ENCODE data around the gene GLTPD2. TPM values are rescaled to one million over a fixed set of nuclear protein-coding genes. Genes with fewer than 3 reads are reported as not detected.
A peak's percentile ranks its signal among the peaks of the same experiment; 100 is the strongest.

The GLTPD2 gene
- total RNA-seq, 2 donors from 2014 or later: not detected

GRCh38 chr17:4764595-4764994, 24.2 kb upstream of the GLTPD2 start:
- H3K4me3 ChIP-seq: no peak overlapping the region
- no peak for DNase-seq (ENCODE audit: low spot score)
- no peaks in the 10 kb centered on the region for H3K9me3 ChIP-seq
- no peaks in the 10 kb centered on the region for H3K4me1 ChIP-seq
- no peaks in the 10 kb centered on the region for H3K36me3 ChIP-seq
- H3K27me3 ChIP-seq: no peaks in the 10 kb centered on the region
- no peak for TF ChIP-seq CTCF (IDR thresholded peaks at IDR 0.05)
- no peak overlapping the region for H3K27ac ChIP-seq

GRCh38 chr17:4766201-4766600, 22.6 kb upstream of the GLTPD2 start:
- DNase-seq (ENCODE audit: low spot score): no peak

GRCh38 chr17:4766723-4767122, 22.0 kb upstream of the GLTPD2 start:
- TF ChIP-seq CTCF (IDR thresholded peaks at IDR 0.05): no peak
- H3K4me3 ChIP-seq: no peak overlapping the region
- no peaks in the 10 kb centered on the region for H3K36me3 ChIP-seq
- H3K4me1 ChIP-seq: no peaks in the 10 kb centered on the region
- DNase-seq (ENCODE audit: low spot score): no peak
- H3K27ac ChIP-seq: no peak overlapping the region
- no peaks in the 10 kb centered on the region for H3K9me3 ChIP-seq
- no peaks in the 10 kb centered on the region for H3K27me3 ChIP-seq

More at GRCh38 chr17:4766201-4766600, 22.6 kb upstream of the GLTPD2 start:
- Histone ChIP-seq H3K4me3 (no peak overlapping the region), H3K9me3 (no peaks in the 10 kb centered on the region), H3K27ac (peak overlapping the region; percentile 10 to 14), H3K36me3 (no peaks in the 10 kb centered on the region), H3K4me1 (no peaks in the 10 kb centered on the region), H3K27me3 (no peaks in the 10 kb centered on the region)
- no peak for TF ChIP-seq CTCF (IDR thresholded peaks at IDR 0.05)

- no peaks in the 10 kb centered on the region for H3K36me3 ChIP-seq
- H3K4me1 ChIP-seq: no peaks in the 10 kb centered on the region
- no peak for DNase-seq (ENCODE audit: low spot score)
- TF ChIP-seq CTCF (IDR thresholded peaks at IDR 0.05): no peak
- no peaks in the 10 kb centered on the region for H3K9me3 ChIP-seq
- H3K27ac ChIP-seq: no peak overlapping the region
- H3K27me3 ChIP-seq: no peaks in the 10 kb centered on the region
- no peak overlapping the region for H3K4me3 ChIP-seq
Measured at GRCh38 chr17:4768298-4768697, 20.5 kb upstream of the GLTPD2 start.

- Histone ChIP-seq H3K9me3 (no peaks in the 10 kb centered on the region), H3K4me3 (no peak overlapping the region), H3K4me1 (no peaks in the 10 kb centered on the region), H3K27ac (no peak overlapping the region), H3K36me3 (no peaks in the 10 kb centered on the region), H3K27me3 (no peaks in the 10 kb centered on the region)
- DNase-seq (ENCODE audit: low spot score): no peak
- no peak for TF ChIP-seq CTCF (IDR thresholded peaks at IDR 0.05)
Measured at GRCh38 chr17:4769628-4770027, 19.1 kb upstream of the GLTPD2 start.

- TF ChIP-seq CTCF (IDR thresholded peaks at IDR 0.05): no peak
- Histone ChIP-seq H3K36me3 (no peaks in the 10 kb centered on the region), H3K27ac (no peak within 1 kb of the TSS), H3K4me3 (no peak within 1 kb of the TSS), H3K4me1 (no peaks in the 10 kb centered on the region), H3K27me3 (no peaks in the 10 kb centered on the region), H3K9me3 (no peaks in the 10 kb centered on the region)
- DNase-seq (ENCODE audit: low spot score): no peak
Measured at GRCh38 chr17:4771519-4772234, 17.1 kb upstream of the GLTPD2 start, which contains the start of gene TM4SF5. TSS of gene TM4SF5 (plus strand) at chr17:4771886. CDS start at chr17:4771923, 37 bp downstream.
